HEK293 (cell line): ENCODE data around the gene DAND5.

Experiments used
- BCL11B ChIP-seq: fragments of 450-650 bp; formaldehyde crosslinking; IDR thresholded peaks from 2 replicates; pipeline ENCODE4 v1.5.1; 2016; ENCODE audit warnings: low read depth, missing biosample characterization, missing genetic modification characterization
- GLIS1 ChIP-seq: fragments of 450-650 bp; formaldehyde crosslinking; IDR thresholded peaks from 2 replicates; pipeline ENCODE4 v1.5.1; 2016; ENCODE audit warnings: missing biosample characterization, missing genetic modification characterization
- GLIS2 ChIP-seq: fragments of 450-650 bp; formaldehyde crosslinking; IDR thresholded peaks from 2 replicates; pipeline ENCODE4 v1.5.1; 2016; ENCODE audit warnings: missing biosample characterization, missing genetic modification characterization
- HOXA7 ChIP-seq: sonication (generic); formaldehyde crosslinking; IDR thresholded peaks from 2 replicates; pipeline ENCODE4 v1.8.1; 2022; ENCODE audit warnings: missing genetic modification reagents, borderline replicate concordance
- KLF17 ChIP-seq: fragments of 450-650 bp; formaldehyde crosslinking; IDR thresholded peaks from 2 replicates; pipeline ENCODE4 v1.5.1; 2016; ENCODE audit warnings: missing biosample characterization, missing genetic modification characterization
- SCRT1 ChIP-seq: fragments of 450-650 bp; formaldehyde crosslinking; IDR thresholded peaks from 2 replicates; pipeline ENCODE4 v1.5.1; 2016; ENCODE audit warnings: missing biosample characterization, missing genetic modification characterization, borderline replicate concordance
- SP3 ChIP-seq: fragments of 450-650 bp; formaldehyde crosslinking; IDR thresholded peaks from 2 replicates; pipeline ENCODE4 v1.5.1; 2016; ENCODE audit warnings: missing biosample characterization, missing genetic modification characterization
- ZBTB49 ChIP-seq: fragments of 450-650 bp; formaldehyde crosslinking; IDR thresholded peaks from 2 replicates; pipeline ENCODE4 v1.5.1; 2016; ENCODE audit warnings: missing biosample characterization, missing genetic modification characterization, low read depth
- ZBTB7A ChIP-seq: fragments of 450-650 bp; formaldehyde crosslinking; IDR thresholded peaks from 2 replicates; pipeline ENCODE4 v1.5.1; 2016; ENCODE audit warnings: low read depth, missing biosample characterization, missing genetic modification characterization
- ZEB2 ChIP-seq: fragments of 450-650 bp; formaldehyde crosslinking; IDR thresholded peaks from 2 replicates; pipeline ENCODE4 v1.5.1; 2016; ENCODE audit warnings: missing biosample characterization, missing genetic modification characterization
- ZIC2 ChIP-seq: fragments of 450-650 bp; formaldehyde crosslinking; IDR thresholded peaks from 2 replicates; pipeline ENCODE4 v1.5.1; 2016; ENCODE audit warnings: missing biosample characterization, missing genetic modification characterization
- ZNF133 ChIP-seq: fragments of 450-650 bp; formaldehyde crosslinking; IDR thresholded peaks from 2 replicates; pipeline ENCODE4 v1.5.1; 2016; ENCODE audit warnings: missing biosample characterization, missing genetic modification characterization
- ZNF146 ChIP-seq: fragments of 450-650 bp; formaldehyde crosslinking; IDR thresholded peaks from 2 replicates; pipeline ENCODE4 v1.5.1; 2016; ENCODE audit warnings: missing biosample characterization, missing genetic modification characterization
- ZNF174 ChIP-seq: fragments of 450-650 bp; formaldehyde crosslinking; IDR thresholded peaks from 2 replicates; pipeline ENCODE4 v1.5.0; 2017; ENCODE audit warnings: missing biosample characterization, mild to moderate bottlenecking, missing genetic modification characterization
- ZNF18 ChIP-seq: fragments of 450-650 bp; formaldehyde crosslinking; IDR thresholded peaks from 2 replicates; pipeline ENCODE4 v1.5.1; 2016; ENCODE audit warnings: missing biosample characterization, missing genetic modification characterization
- ZNF2 ChIP-seq: fragments of 450-650 bp; formaldehyde crosslinking; IDR thresholded peaks from 2 replicates; pipeline ENCODE4 v1.5.1; 2016; ENCODE audit warnings: missing biosample characterization, missing genetic modification characterization
- ZNF529 ChIP-seq: fragments of 450-650 bp; formaldehyde crosslinking; IDR thresholded peaks from 2 replicates; pipeline ENCODE4 v1.5.1; 2017; ENCODE audit warnings: missing genetic modification characterization, missing biosample characterization; ENCODE audit not compliant: insufficient replicate concordance
- ZNF585B ChIP-seq: fragments of 450-650 bp; formaldehyde crosslinking; IDR thresholded peaks from 2 replicates; pipeline ENCODE4 v1.5.1; 2016; ENCODE audit warnings: missing biosample characterization, missing genetic modification characterization
- ZNF629 ChIP-seq: fragments of 450-650 bp; formaldehyde crosslinking; IDR thresholded peaks from 2 replicates; pipeline ENCODE4 v1.5.1; 2017; ENCODE audit warnings: missing biosample characterization, missing genetic modification characterization
- ZNF777 ChIP-seq: fragments of 450-650 bp; formaldehyde crosslinking; IDR thresholded peaks from 2 replicates; pipeline ENCODE4 v1.5.1; 2017; ENCODE audit warnings: missing biosample characterization, missing genetic modification characterization, borderline replicate concordance
- ZXDB ChIP-seq: fragments of 450-650 bp; formaldehyde crosslinking; IDR thresholded peaks from 2 replicates; pipeline ENCODE4 v1.5.1; 2016; ENCODE audit warnings: missing biosample characterization, missing genetic modification characterization
- TF ChIP-seq, protein P1 (sequence below): fragments of 450-650 bp; formaldehyde crosslinking; IDR thresholded peaks from 2 replicates; pipeline ENCODE4 v1.5.1; 2016; ENCODE audit warnings: missing biosample characterization, missing genetic modification characterization
- TF ChIP-seq, protein P2 (sequence below): fragments of 450-650 bp; formaldehyde crosslinking; IDR thresholded peaks from 2 replicates; pipeline ENCODE4 v1.5.1; 2016; ENCODE audit warnings: missing biosample characterization, missing genetic modification characterization
- TF ChIP-seq, protein P3 (sequence below): fragments of 450-650 bp; formaldehyde crosslinking; IDR thresholded peaks from 2 replicates; pipeline ENCODE4 v1.5.1; 2016; ENCODE audit warnings: missing biosample characterization, missing genetic modification characterization, borderline replicate concordance
- TF ChIP-seq, protein P4 (sequence below): fragments of 450-650 bp; formaldehyde crosslinking; IDR thresholded peaks from 2 replicates; pipeline ENCODE4 v1.5.1; 2016; ENCODE audit warnings: missing biosample characterization, missing genetic modification characterization

DAND5 gene

DNA sequence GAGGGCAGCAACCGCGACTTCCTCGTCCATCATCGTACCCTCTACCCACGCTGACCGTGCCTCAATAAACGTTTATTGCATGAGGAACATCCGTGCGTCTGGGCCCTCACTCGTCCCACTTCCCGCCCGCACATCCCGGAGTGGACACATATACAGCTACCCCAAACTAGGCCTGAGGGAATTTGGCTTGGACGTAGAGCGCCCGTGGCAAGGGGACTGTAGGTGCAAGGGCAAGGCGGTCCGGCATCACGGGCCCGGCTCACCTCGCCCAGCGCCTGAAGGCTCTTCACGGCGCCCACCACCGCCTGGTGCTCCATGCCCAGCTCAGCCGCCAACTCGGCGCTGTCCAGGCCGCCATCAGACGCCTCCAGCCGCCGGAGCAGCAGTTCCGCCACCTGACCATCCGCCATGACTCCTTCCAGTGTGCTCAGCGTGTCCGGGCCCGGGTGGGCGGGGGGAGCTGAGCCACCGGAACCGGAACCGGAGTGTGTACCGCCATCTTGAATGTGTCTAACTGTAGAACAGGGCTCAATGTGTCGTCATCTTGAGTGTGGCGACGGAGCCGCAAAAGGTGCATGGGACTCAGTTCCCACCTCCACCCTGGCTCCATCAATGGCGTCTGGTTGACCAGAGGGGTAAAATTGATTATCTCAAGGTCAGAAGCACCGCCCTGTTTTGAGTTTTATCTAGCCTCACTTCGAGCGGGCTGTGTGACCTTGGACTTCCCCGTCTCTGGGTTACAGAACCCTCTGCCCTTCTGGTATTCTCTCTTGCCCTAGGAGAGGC, 35.9 kb upstream of the DAND5 start, which contains the start of gene FARSA (continued):
- TF ChIP-seq ZNF18 (tag by site-specific recombination) (peak; percentile 90), ZNF174 (tag by site-specific recombination) (no peak), ZNF529 (no peak), ZNF585B (tag by site-specific recombination) (no peak), ZNF146 (tag by site-specific recombination) (0 out of 2 replicates have a peak, but pooled peaks have one; percentile 8), GLIS1 (tag by site-specific recombination) (no peak), ZNF133 (tag by site-specific recombination) (no peak), HOXA7 (CRISPR knock-in tag) (no peak), ZNF777 (tag by site-specific recombination) (no peak), ZBTB49 (tag by site-specific recombination) (no peak), GLIS2 (no peak), ZEB2 (tag by site-specific recombination) (peak; percentile 81), SCRT1 (no peak), BCL11B (tag by site-specific recombination) (no peak), SP3 (tag by site-specific recombination) (peak; percentile 73), ZNF2 (peak; percentile 90; the same call in 1 of the 2 replicates), ZIC2 (tag by site-specific recombination) (no peak), KLF17 (tag by site-specific recombination) (peak; percentile 49), ZNF629 (tag by site-specific recombination) (peak; percentile 46), ZXDB (tag by site-specific recombination) (peak; percentile 60), ZBTB7A (no peak)
- TF ChIP-seq, protein P1, sequence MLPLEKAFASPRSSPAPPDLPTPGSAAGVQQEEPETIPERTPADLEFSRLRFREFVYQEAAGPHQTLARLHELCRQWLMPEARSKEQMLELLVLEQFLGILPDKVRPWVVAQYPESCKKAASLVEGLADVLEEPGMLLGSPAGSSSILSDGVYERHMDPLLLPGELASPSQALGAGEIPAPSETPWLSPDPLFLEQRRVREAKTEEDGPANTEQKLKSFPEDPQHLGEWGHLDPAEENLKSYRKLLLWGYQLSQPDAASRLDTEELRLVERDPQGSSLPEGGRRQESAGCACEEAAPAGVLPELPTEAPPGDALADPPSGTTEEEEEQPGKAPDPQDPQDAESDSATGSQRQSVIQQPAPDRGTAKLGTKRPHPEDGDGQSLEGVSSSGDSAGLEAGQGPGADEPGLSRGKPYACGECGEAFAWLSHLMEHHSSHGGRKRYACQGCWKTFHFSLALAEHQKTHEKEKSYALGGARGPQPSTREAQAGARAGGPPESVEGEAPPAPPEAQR (tag by site-specific recombination), result no peak
- TF ChIP-seq, protein P2, sequence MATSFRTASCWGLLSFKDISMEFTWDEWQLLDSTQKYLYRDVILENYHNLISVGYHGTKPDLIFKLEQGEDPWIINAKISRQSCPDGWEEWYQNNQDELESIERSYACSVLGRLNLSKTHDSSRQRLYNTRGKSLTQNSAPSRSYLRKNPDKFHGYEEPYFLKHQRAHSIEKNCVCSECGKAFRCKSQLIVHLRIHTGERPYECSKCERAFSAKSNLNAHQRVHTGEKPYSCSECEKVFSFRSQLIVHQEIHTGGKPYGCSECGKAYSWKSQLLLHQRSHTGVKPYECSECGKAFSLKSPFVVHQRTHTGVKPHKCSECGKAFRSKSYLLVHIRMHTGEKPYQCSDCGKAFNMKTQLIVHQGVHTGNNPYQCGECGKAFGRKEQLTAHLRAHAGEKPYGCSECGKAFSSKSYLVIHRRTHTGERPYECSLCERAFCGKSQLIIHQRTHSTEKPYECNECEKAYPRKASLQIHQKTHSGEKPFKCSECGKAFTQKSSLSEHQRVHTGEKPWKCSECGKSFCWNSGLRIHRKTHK, result no peak
- TF ChIP-seq, protein P3, sequence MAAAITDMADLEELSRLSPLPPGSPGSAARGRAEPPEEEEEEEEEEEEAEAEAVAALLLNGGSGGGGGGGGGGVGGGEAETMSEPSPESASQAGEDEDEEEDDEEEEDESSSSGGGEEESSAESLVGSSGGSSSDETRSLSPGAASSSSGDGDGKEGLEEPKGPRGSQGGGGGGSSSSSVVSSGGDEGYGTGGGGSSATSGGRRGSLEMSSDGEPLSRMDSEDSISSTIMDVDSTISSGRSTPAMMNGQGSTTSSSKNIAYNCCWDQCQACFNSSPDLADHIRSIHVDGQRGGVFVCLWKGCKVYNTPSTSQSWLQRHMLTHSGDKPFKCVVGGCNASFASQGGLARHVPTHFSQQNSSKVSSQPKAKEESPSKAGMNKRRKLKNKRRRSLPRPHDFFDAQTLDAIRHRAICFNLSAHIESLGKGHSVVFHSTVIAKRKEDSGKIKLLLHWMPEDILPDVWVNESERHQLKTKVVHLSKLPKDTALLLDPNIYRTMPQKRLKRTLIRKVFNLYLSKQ (tag by site-specific recombination), result no peak
- TF ChIP-seq, protein P4, sequence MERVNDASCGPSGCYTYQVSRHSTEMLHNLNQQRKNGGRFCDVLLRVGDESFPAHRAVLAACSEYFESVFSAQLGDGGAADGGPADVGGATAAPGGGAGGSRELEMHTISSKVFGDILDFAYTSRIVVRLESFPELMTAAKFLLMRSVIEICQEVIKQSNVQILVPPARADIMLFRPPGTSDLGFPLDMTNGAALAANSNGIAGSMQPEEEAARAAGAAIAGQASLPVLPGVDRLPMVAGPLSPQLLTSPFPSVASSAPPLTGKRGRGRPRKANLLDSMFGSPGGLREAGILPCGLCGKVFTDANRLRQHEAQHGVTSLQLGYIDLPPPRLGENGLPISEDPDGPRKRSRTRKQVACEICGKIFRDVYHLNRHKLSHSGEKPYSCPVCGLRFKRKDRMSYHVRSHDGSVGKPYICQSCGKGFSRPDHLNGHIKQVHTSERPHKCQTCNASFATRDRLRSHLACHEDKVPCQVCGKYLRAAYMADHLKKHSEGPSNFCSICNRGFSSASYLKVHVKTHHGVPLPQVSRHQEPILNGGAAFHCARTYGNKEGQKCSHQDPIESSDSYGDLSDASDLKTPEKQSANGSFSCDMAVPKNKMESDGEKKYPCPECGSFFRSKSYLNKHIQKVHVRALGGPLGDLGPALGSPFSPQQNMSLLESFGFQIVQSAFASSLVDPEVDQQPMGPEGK (tag by site-specific recombination), result peak; percentile 52; the same call in 1 of the 2 replicates
